ENCODE results near the gene BLOC1S5. TPM values are rescaled to one million over a fixed set of nuclear protein-coding genes. Genes with fewer than 3 reads are reported as not detected.
A peak's percentile ranks its signal among the peaks of the same experiment; 100 is the strongest.

BLOC1S5 gene
- total and polyA plus RNA-seq, 7 experiments from 2014 or later: 9.6 to 39.2 (median 24.9) TPM

- Histone ChIP-seq H3K27me3 (ENCODE audit: control insufficient read depth in 2 of 2, insufficient read depth in 2 of 2, low read length in 2 of 2) (no peaks in the 10 kb centered on the region), H3K27ac (ENCODE audit: low read depth, low read length) (no peak overlapping the region), H3K36me3 (ENCODE audit: control insufficient read depth in 2 of 3, insufficient read depth in 3 of 3, low read length in 3 of 3) (no peaks in the 10 kb centered on the region), H3K4me3 (ENCODE audit: low read length) (no peak overlapping the region), H3K9me3 (ENCODE audit: control insufficient read depth in 2 of 3, low read length in 3 of 3) (no peaks in the 10 kb centered on the region), H3K4me1 (ENCODE audit: control insufficient read depth in 2 of 2, insufficient read depth in 2 of 2, low read length in 2 of 2) (no peaks in the 10 kb centered on the region)
- peaks cover 28 to 42% (median 39%) of the 10 kb centered on the region in 5 donors for H3K27me3 Mint-ChIP-seq
- peaks cover 0 to 8% (median 0%) of the 10 kb centered on the region in 5 donors for H3K36me3 Mint-ChIP-seq
- H3K4me1 Mint-ChIP-seq: peaks cover 0 to 1% (median 0%) of the 10 kb centered on the region in 7 donors
- intact Hi-C loops (cut with micrococcal nuclease): no loop called here
- H3K9me3 Mint-ChIP-seq: peaks cover 0 to 4% (median 0%) of the 10 kb centered on the region in 11 donors
- ATAC-seq (no peak), DNase-seq (no peak)
- no peak overlapping the region for H3K27ac Mint-ChIP-seq
- POLR2A ChIA-PET: no interaction called here
- CTCF ChIA-PET: no interaction called here
- H3K4me3 Mint-ChIP-seq: no peak overlapping the region
Observed at GRCh38 chr6:8108031-8108660, 44.0 kb upstream of the BLOC1S5 start.

GRCh38 chr6:8105791-8106190, 41.6 kb upstream of the BLOC1S5 start:
- DNase-seq (no peak), ATAC-seq (no peak)
- intact Hi-C loops (cut with micrococcal nuclease): no loop called here
- Histone ChIP-seq H3K36me3 (ENCODE audit: control insufficient read depth in 2 of 3, insufficient read depth in 3 of 3, low read length in 3 of 3) (peaks cover 0 to 4% (median 0%) of the 10 kb centered on the region in 3 experiments), H3K27ac (ENCODE audit: low read depth, low read length) (no peak overlapping the region), H3K4me1 (ENCODE audit: control insufficient read depth in 2 of 2, insufficient read depth in 2 of 2, low read length in 2 of 2) (peaks cover 6 to 8% of the 10 kb centered on the region in 2 donors), H3K9me3 (ENCODE audit: control insufficient read depth in 2 of 3, low read length in 3 of 3) (no peaks in the 10 kb centered on the region), H3K4me3 (ENCODE audit: low read length) (no peak overlapping the region), H3K27me3 (ENCODE audit: control insufficient read depth in 2 of 2, insufficient read depth in 2 of 2, low read length in 2 of 2) (no peaks in the 10 kb centered on the region)
- H3K36me3 Mint-ChIP-seq: peaks cover 0 to 8% (median 5%) of the 10 kb centered on the region in 5 donors
- ChIA-PET CTCF (interaction anchor here (0.7 kb wide), 1 partner anchor 113 kb away, joined by 4 read pairs; no protein-coding TSS in a partner anchor), POLR2A (no interaction called here)
- peaks cover 9 to 20% (median 18%) of the 10 kb centered on the region in 7 donors for H3K4me1 Mint-ChIP-seq
- no peak overlapping the region for H3K4me3 Mint-ChIP-seq
- no peak overlapping the region for H3K27ac Mint-ChIP-seq
- H3K9me3 Mint-ChIP-seq: peaks cover 0 to 4% (median 0%) of the 10 kb centered on the region in 11 donors
- H3K27me3 Mint-ChIP-seq: peaks cover 18 to 41% (median 36%) of the 10 kb centered on the region in 5 donors

- no peak for ATAC-seq
- ChIA-PET POLR2A (interaction anchor here (1.3 kb wide), 1 partner anchor 39 kb away, joined by 5 read pairs; the partner anchor contains the start of gene BLOC1S5), CTCF (no interaction called here)
- H3K4me3 ChIP-seq (ENCODE audit: low read length): no peak overlapping the region
- intact Hi-C loops (cut with micrococcal nuclease): loop anchor here (2.0 to 5.0 kb wide), 5 partner anchors 86 to 791 kb away; partner anchors contain the start of genes SNRNP48 (in 1 of the 2) and SSR1 (in 1 of the 2)
- Mint-ChIP-seq H3K4me1 (peaks cover 21 to 40% (median 33%) of the 10 kb centered on the region in 7 donors), H3K27ac (no peak overlapping the region), H3K4me3 (no peak overlapping the region), H3K9me3 (peaks cover 0 to 4% (median 0%) of the 10 kb centered on the region in 11 donors), H3K36me3 (peaks cover 0 to 12% (median 8%) of the 10 kb centered on the region in 5 donors), H3K27me3 (peaks cover 18 to 37% (median 26%) of the 10 kb centered on the region in 5 donors)
- no peak for DNase-seq
- peaks cover 6 to 8% of the 10 kb centered on the region in 2 donors for H3K4me1 ChIP-seq (ENCODE audit: control insufficient read depth in 2 of 2, insufficient read depth in 2 of 2, low read length in 2 of 2)
- peaks cover 0 to 4% (median 0%) of the 10 kb centered on the region in 3 experiments for H3K36me3 ChIP-seq (ENCODE audit: control insufficient read depth in 2 of 3, insufficient read depth in 3 of 3, low read length in 3 of 3)
- no peak overlapping the region for H3K27ac ChIP-seq (ENCODE audit: low read depth, low read length)
- no peaks in the 10 kb centered on the region for H3K27me3 ChIP-seq (ENCODE audit: control insufficient read depth in 2 of 2, insufficient read depth in 2 of 2, low read length in 2 of 2)
- no peaks in the 10 kb centered on the region for H3K9me3 ChIP-seq (ENCODE audit: control insufficient read depth in 2 of 3, low read length in 3 of 3)
Observed at GRCh38 chr6:8103726-8104125, 39.5 kb upstream of the BLOC1S5 start.

GRCh38 chr6:8102122-8102958, 38.2 kb upstream of the BLOC1S5 start, which contains the start of gene EEF1E1:
EEF1E1 (minus strand) TSS chr6:8102548; CDS start chr6:8102521, 27 bp downstream.
- Mint-ChIP-seq H3K27me3 (peaks cover 13 to 27% (median 18%) of the 10 kb centered on the region in 5 donors), H3K4me3 (peak within 1 kb of the TSS; percentile 85 to 100 (median 98)), H3K4me1 (peaks cover 21 to 43% (median 34%) of the 10 kb centered on the region in 7 donors), H3K36me3 (peaks cover 0 to 12% (median 5%) of the 10 kb centered on the region in 5 donors), H3K9me3 (peaks cover 0 to 4% (median 0%) of the 10 kb centered on the region in 11 donors), H3K27ac (peak within 1 kb of the TSS; percentile 91 to 99 (median 95))
- Histone ChIP-seq H3K27ac (ENCODE audit: low read depth, low read length) (peak within 1 kb of the TSS; percentile 78), H3K36me3 (ENCODE audit: control insufficient read depth in 2 of 3, insufficient read depth in 3 of 3, low read length in 3 of 3) (peaks cover 0 to 5% (median 0%) of the 10 kb centered on the region in 3 experiments), H3K4me3 (ENCODE audit: low read length) (peak within 1 kb of the TSS; percentile 75), H3K27me3 (ENCODE audit: control insufficient read depth in 2 of 2, insufficient read depth in 2 of 2, low read length in 2 of 2) (no peaks in the 10 kb centered on the region), H3K9me3 (ENCODE audit: control insufficient read depth in 2 of 3, low read length in 3 of 3) (no peaks in the 10 kb centered on the region), H3K4me1 (ENCODE audit: control insufficient read depth in 2 of 2, insufficient read depth in 2 of 2, low read length in 2 of 2) (peaks cover 6 to 8% of the 10 kb centered on the region in 2 donors)
- ATAC-seq (peak; percentile 100), DNase-seq (peak; percentile 77 to 97 (median 92))
- intact Hi-C loops (cut with micrococcal nuclease): loop anchor here (1.0 to 5.0 kb wide), 11 partner anchors 38 to 790 kb away; partner anchors contain the start of genes BLOC1S5 (in 2 of the 2), SLC35B3 (in 2 of the 2), SNRNP48 (in 2 of the 2) and SSR1 (in 2 of the 2)
- CTCF ChIA-PET: interaction anchor here (0.7 to 0.9 kb wide), 2 partner anchors 15 to 38 kb away, joined by 3 read pairs; no protein-coding TSS in a partner anchor
- POLR2A ChIA-PET: interaction anchor here (0.8 to 3.3 kb wide), 4 partner anchors 9 to 712 kb away, joined by 3 to 30 read pairs (median 4); partner anchors contain the start of genes BLOC1S5, CAGE1 and RIOK1

- CTCF ChIA-PET: interaction anchor here (0.7 to 1.4 kb wide), 2 partner anchors 36 to 480 kb away, joined by 3 to 6 read pairs; partner anchors contain the start of gene BLOC1S5
- intact Hi-C loops (cut with micrococcal nuclease): loop anchor here in 1 of 2 donors (5.0 kb wide), 2 partner anchors 83 to 788 kb away; partner anchors contain the start of gene SSR1
Observed at GRCh38 chr6:8100159-8100854, 36.1 kb upstream of the BLOC1S5 start.

More at GRCh38 chr6:8100159-8100854, 36.1 kb upstream of the BLOC1S5 start:
- no peaks in the 10 kb centered on the region for H3K9me3 Mint-ChIP-seq
- H3K27ac Mint-ChIP-seq: peak overlapping the region in 2 of 9 donors; percentile 18 to 58
- H3K27me3 Mint-ChIP-seq: peaks cover 0 to 10% (median 4%) of the 10 kb centered on the region in 5 donors
- H3K36me3 Mint-ChIP-seq: peaks cover 0 to 22% (median 15%) of the 10 kb centered on the region in 5 donors
- POLR2A ChIA-PET: interaction anchor here (3.3 kb wide), 1 partner anchor 36 kb away, joined by 30 read pairs; the partner anchor contains the start of gene BLOC1S5
- H3K4me3 ChIP-seq (ENCODE audit: low read length): no peak overlapping the region
- no peaks in the 10 kb centered on the region for H3K9me3 ChIP-seq (ENCODE audit: control insufficient read depth in 2 of 3, low read length in 3 of 3)
- peaks cover 6 to 8% of the 10 kb centered on the region in 2 donors for H3K4me1 ChIP-seq (ENCODE audit: control insufficient read depth in 2 of 2, insufficient read depth in 2 of 2, low read length in 2 of 2)
- no peaks in the 10 kb centered on the region for H3K27me3 ChIP-seq (ENCODE audit: control insufficient read depth in 2 of 2, insufficient read depth in 2 of 2, low read length in 2 of 2)
- H3K4me1 Mint-ChIP-seq: peaks cover 21 to 48% (median 38%) of the 10 kb centered on the region in 7 donors
- DNase-seq (no peak), ATAC-seq (no peak)
- peaks cover 7 to 23% (median 12%) of the 10 kb centered on the region in 3 experiments for H3K36me3 ChIP-seq (ENCODE audit: control insufficient read depth in 2 of 3, insufficient read depth in 3 of 3, low read length in 3 of 3)
- peak overlapping the region in 8 of 10 donors; percentile 15 to 94 (median 43) for H3K4me3 Mint-ChIP-seq
- no peak overlapping the region for H3K27ac ChIP-seq (ENCODE audit: low read depth, low read length)
